ENCODE results near the gene HNF4A. TPM values are rescaled to one million over a fixed set of nuclear protein-coding genes. Genes with fewer than 3 reads are reported as not detected.

HNF4A gene
- total RNA-seq, 1 experiment from 2014 or later = not detected

DNA sequence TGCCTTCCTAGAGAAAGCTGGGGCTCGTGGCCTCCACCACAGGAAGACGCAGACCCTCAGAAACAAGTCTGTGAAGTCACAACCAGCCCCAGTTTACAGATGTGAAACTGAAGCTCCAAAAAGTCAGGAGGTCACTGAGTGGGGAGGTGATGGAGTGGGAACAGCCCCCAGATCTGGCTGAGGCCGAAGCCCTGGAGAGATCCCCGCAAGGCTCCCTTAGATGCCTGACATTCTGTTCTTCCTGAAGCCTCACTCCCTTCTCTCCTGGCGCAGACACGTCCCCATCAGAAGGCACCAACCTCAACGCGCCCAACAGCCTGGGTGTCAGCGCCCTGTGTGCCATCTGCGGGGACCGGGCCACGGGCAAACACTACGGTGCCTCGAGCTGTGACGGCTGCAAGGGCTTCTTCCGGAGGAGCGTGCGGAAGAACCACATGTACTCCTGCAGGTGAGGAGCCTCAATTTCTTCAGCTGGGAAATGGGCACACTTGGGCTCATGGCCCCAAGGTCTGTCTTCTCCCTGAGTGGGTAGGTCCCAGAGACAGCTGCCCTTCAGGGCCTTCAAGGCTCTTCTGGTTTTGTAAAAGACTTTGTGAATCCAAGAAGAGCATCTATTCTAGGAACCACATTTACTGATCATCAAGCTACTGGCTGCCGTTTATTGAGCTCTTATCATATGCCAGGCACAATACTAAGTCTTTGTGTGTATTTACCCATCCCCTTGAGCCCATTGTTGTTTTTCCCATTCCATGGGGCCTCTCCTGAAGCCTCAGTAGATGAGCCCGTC is 50.5 kb downstream of the HNF4A start:
- no peak for DNase-seq (ENCODE audit: low read depth)

DNA sequence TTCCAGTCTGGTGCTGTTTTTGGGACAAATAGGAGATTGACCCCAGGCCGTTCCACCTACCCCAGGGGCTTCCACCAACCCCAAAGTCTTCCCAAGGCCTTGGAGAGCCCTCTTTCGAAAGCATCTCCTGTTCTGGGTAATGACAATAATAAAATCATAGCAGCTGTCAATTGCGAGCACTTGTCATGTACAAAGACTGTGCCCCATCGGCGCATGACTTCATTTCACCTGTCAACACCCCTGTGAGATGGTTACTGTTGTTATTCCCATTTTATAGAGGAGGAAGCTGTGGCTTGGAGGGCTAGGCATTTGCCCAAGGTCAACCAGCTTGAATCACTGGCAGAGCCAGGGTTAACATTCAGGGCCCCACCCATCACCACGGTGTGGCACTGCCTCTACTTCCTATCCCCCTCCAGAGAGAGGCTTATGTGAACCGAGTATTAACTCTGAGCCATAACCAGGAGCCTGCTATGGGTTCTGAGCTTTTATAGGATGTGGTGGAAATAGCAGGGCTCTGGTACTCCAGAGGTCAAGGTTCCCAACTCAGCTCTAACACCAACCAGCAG is 51.2 kb downstream of the HNF4A start:
- DNase-seq (ENCODE audit: low read depth) = no peak

- peak; percentile 88 for DNase-seq (ENCODE audit: low read depth)
Observed at GRCh38 chr20:44407402-44408184, 52.1 kb downstream of the HNF4A start.

- peak; percentile 66 for DNase-seq (ENCODE audit: low read depth)
Observed at GRCh38 chr20:44409132-44409600, 53.7 kb downstream of the HNF4A start.

- no peak for DNase-seq (ENCODE audit: low read depth)
Observed at GRCh38 chr20:44410583-44411019, 55.1 kb downstream of the HNF4A start.

DNA sequence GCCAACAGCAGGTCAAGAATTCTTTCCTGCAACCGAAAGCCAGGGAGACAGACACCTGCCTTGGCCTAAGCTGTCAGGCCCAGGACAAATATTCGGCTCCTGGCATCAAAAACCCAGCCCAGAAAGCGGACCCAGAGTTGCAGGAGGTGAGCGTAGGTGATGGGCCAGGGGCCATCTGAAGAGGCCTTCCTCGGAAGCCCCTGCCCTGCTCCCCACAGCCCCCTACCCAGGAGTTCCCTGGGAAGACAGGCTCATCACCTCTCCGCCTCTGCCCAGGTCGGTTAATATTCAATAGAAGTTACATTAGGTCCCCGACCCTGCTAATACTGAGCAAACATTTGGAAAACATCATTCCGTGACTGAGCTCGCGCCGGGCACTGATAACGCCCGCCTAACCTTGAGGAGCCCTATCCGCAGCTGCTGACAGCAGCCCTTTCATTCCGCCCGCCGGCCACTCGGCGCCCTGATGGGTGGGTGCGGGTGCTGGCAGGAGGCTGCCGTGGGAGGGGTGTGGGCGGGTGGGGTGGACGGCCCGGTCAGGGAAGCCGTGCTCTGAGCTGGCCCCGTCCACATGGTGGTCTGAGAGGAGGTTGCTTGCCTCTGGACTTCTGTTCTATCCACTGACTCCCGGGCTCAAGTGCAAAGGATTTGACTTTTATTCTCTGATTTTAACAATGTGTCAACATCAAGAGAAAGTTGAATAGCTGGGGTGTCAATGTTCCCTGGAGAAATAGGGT is 55.7 kb downstream of the HNF4A start:
- no peak for DNase-seq (ENCODE audit: low read depth)

- no peak for DNase-seq (ENCODE audit: low read depth)
Observed at GRCh38 chr20:44411757-44412401, 56.4 kb downstream of the HNF4A start.

DNA sequence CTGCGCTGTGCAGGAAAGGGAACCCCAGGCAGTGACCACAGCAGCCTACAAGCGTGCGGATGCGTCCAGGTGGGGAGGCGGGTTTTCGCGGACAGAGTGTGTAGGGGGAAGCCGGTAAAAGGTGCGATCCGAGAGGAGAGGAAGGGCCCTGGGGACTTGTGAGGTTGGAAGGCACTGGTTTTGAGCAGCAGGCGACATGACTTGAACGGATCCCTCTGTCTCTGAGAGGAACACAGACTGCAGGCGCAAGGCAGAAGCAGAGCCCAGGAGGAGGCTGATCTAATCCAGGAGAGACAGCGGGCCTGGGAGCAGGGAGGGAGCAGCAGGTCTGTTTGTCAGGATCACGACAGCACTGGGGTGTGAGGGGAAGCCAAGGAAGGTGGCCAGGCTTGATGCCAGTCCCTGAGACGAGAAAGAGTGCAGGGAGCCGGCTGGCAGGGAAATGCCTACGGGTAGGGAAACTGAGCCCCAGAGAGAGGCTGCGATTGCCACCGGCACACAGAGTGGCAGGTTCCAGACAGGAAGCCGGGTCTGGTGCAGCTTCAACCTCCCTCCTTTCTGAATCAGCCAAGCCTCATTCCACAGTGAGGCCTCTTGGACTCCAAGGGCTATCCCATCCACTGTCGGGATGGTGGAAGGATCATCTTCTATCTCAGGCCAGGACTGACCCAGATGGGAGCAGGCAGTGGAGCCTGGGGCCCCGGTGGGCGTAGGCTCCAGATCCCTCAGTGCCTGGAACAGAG is 57.1 kb downstream of the HNF4A start:
- no peak for DNase-seq (ENCODE audit: low read depth)

GRCh38 chr20:44413575-44414345 is 58.3 kb downstream of the HNF4A start:
- DNase-seq (ENCODE audit: low read depth) = no peak

GRCh38 chr20:44414346-44414714 is 58.8 kb downstream of the HNF4A start:
- DNase-seq (ENCODE audit: low read depth) = no peak

- no peak for DNase-seq (ENCODE audit: low read depth)
Observed at GRCh38 chr20:44414808-44415207, 59.3 kb downstream of the HNF4A start.

DNA sequence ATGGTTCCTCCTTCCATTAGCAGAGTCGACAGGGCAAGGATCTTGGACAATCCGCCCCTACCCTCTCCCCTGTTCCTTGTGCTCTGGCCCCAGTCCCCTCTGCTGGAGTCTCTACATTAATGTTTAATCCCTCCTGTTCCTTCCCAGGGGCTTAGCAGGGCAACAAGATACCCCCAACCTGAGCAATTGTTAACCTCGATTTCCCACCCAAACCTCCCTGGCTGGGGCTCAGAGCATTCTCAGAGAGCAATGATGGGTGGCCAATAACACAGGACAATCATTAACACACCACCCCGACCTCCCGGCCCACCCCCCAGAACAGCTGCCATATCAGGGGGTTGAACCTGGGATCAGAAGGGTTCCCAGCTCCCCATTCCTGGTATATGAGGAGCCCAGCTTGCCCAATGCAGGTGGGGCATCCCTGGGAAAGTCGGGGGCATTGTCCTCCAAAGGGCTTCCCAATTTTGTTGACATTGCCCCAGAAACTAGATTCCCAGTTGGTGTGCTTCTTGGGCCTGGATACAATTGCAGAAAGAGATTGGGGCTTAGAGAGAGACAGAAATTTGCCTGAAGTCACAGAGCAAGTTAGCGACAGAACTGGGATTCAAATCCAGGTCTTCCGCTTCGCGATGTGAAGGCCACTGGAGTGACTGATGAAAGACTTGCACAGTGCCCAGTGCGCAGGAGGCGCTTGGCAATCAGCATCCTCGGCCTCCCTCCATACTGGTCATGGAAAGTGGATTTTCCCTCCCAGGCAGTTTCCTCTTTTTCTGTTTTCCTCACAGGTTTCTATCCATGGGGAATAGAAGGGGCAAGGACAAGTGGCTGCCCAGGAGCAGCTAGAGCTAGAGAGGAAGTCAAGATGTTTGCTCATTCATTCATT is 60.6 kb downstream of the HNF4A start:
- no peak for DNase-seq (ENCODE audit: low read depth)

DNA sequence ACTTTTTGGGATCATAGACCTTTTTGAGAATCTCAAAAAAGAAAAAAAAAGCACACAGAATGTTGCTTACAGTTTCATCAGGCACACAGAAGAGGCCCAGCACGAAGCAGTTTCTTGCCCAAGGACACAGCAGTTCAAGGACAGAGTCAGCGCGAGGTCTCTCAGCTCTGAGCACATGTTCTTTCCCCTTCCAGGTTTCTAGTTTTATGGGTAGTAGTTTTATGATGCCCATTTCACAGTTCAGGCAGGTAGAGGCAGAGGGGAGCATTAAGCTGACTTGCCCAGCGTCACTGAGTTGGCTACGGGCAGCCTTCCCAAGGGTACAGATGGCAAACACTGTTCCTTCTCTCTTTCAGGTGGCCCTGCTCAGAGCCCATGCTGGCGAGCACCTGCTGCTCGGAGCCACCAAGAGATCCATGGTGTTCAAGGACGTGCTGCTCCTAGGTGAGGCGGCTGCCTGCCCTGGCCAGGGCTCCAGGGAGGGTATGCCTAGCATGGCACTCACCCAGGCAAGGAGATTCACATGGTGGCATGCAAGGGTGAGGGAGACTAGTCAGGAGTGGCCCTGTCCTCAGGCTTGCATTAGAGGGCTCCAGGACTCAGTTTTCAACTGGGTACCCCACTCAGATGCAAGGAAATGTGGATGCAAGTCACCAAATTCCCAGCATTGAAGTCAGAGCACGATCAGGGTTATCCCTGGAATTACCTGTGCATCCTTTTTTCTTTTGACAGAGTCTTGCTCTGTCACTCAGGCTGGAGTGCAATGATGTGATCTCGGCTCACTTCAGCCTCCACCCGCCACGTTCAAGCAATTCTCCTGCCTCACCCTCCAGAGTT is 62.8 kb downstream of the HNF4A start:
- DNase-seq (ENCODE audit: low read depth) = no peak

DNA sequence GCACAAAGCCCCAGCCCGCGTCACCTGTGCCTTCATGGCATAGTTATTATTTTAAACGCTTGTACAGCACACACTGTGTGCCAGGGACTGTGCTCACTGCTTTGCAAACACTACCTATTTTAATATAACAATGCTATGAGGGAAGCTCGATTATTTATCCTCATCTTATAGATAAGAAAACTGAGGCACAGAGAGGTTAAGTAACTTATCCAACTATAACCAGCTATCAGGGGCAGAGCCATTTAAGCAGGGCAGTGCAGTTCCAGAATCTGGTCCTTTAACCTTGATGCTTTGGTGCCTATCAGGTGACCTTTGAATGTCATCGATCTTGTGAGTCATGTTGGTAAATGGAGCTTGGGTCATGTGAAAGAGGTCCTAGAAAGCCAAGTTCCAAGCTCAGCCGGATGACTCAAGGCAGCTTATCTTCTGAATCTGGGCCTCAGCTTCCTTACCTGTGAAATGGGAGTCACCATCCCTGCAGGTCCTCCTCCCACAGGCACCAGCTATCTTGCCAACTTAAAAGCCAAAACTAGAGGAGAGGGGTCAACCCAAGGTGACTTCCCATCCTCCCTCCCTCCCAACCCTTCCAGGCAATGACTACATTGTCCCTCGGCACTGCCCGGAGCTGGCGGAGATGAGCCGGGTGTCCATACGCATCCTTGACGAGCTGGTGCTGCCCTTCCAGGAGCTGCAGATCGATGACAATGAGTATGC is 63.8 kb downstream of the HNF4A start:
- DNase-seq (ENCODE audit: low read depth) = no peak

- DNase-seq (ENCODE audit: low read depth) = no peak
Observed at GRCh38 chr20:44420497-44420896, 65.0 kb downstream of the HNF4A start.

GRCh38 chr20:44422083-44422482 is 66.6 kb downstream of the HNF4A start:
- peak; percentile 66 for DNase-seq (ENCODE audit: low read depth)

DNA sequence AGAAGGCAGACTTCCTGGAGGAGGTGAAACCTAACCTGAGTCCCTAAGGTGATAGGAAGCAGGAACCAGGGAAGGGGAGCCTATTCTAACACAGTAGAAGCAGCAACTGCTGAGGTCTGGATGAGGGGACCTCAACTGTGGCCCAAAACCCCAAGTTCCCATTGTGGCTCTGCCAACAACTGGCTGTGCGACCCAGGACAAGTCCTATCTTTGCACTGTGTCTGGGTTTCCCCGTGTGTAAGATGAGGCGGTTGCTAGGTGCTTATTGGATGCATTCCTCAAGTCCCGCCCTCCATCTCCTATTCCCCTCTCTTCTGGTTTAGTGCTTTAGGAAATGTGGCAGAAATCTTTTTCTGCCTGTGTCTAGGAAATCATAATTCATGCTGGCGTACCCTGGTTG is 68.0 kb downstream of the HNF4A start:
- DNase-seq (ENCODE audit: low read depth) = no peak
